HTERT RPE-1 (cell line): ENCODE measurements around the gene NUP58.

Source experiments
- in situ Hi-C: fragments of 300-500 bp; cut with MboI; formaldehyde crosslinking; loops from 4 replicates; pipeline ENCODE4 v1.14.3; 2020; ENCODE audit warnings: low sequenced_read_pairs

Gene NUP58

GRCh38 chr13:25301347-25302113 lies at the start of gene NUP58:
TSS of gene NUP58 (plus strand) at chr13:25301625. CDS start at chr13:25301774, 149 bp downstream.
- in situ Hi-C loops: no loop called here

GRCh38 chr13:25252225-25252624 lies 49.2 kb upstream of the NUP58 start:
- in situ Hi-C loops: no loop called here

- in situ Hi-C loops: no loop called here
These were observed 48.7 kb upstream of the NUP58 start for GRCh38 chr13:25252752-25253151.

- in situ Hi-C loops: no loop called here
These were observed 47.7 kb upstream of the NUP58 start for GRCh38 chr13:25253702-25254101.

GRCh38 chr13:25262261-25262660 lies 39.2 kb upstream of the NUP58 start:
- in situ Hi-C loops: no loop called here

GRCh38 chr13:25266706-25267105 lies 34.7 kb upstream of the NUP58 start:
- in situ Hi-C loops: no loop called here

GRCh38 chr13:25267715-25268114 lies 33.7 kb upstream of the NUP58 start:
- in situ Hi-C loops: no loop called here

GRCh38 chr13:25268561-25268960 lies 32.9 kb upstream of the NUP58 start:
- in situ Hi-C loops: no loop called here

GRCh38 chr13:25276748-25277147 lies 24.7 kb upstream of the NUP58 start:
- in situ Hi-C loops: no loop called here

- in situ Hi-C loops: no loop called here
These were observed 21.0 kb upstream of the NUP58 start for GRCh38 chr13:25280396-25280795.

GRCh38 chr13:25281193-25281934 lies 20.1 kb upstream of the NUP58 start:
- in situ Hi-C loops: no loop called here

- in situ Hi-C loops: no loop called here
These were observed 19.5 kb upstream of the NUP58 start for GRCh38 chr13:25281935-25282332.

- in situ Hi-C loops: no loop called here
These were observed 15.0 kb upstream of the NUP58 start for GRCh38 chr13:25286308-25286968.

- in situ Hi-C loops: no loop called here
These were observed 14.2 kb upstream of the NUP58 start, which contains the start of gene MTMR6 for GRCh38 chr13:25286969-25287961. TSS of gene MTMR6 (minus strand) at chr13:25287488. CDS start at chr13:25287247, 241 bp downstream.

- in situ Hi-C loops: no loop called here
These were observed 12.5 kb upstream of the NUP58 start for GRCh38 chr13:25288966-25289365.

- in situ Hi-C loops: no loop called here
These were observed 9.7 kb upstream of the NUP58 start for GRCh38 chr13:25291691-25292090.

- in situ Hi-C loops: no loop called here
These were observed 9.1 kb upstream of the NUP58 start for GRCh38 chr13:25292301-25292700.

- in situ Hi-C loops: no loop called here
These were observed 6.2 kb upstream of the NUP58 start for GRCh38 chr13:25295228-25295627.

- in situ Hi-C loops: no loop called here
These were observed 5.7 kb upstream of the NUP58 start for GRCh38 chr13:25295701-25296100.

GRCh38 chr13:25300861-25301346 lies 521 bp upstream of the NUP58 start:
- in situ Hi-C loops: no loop called here
